SU-DHL-6 (cell line): Measurements from ENCODE around the gene TLL2.

ENCODE experiments used
- H2AFZ ChIP-seq: fragments of 200-600 bp; sonication (generic); 2 replicates; pipeline ENCODE4 v1.6.1; 2014; ENCODE audit warnings: low read depth, mild to moderate bottlenecking, moderate library complexity, mixed read lengths, antibody characterized with exemption, low read length; ENCODE audit not compliant: severe bottlenecking
- H3F3A ChIP-seq: fragments of 200-600 bp; shearing (Covaris generic); 2 replicates; pipeline ENCODE4 v1.6.0; 2016; ENCODE audit warnings: antibody characterized with exemption, mild to moderate bottlenecking; ENCODE audit not compliant: insufficient read depth
- H3K27ac ChIP-seq: fragments of 200-600 bp; sonication (generic); 2 replicates; pipeline ENCODE4 v1.5.1; 2016; ENCODE audit warnings: low read depth, mild to moderate bottlenecking, low read length, moderate library complexity, mixed read lengths
- H3K27me3 ChIP-seq: fragments of 200-600 bp; sonication (generic), shearing (Covaris generic); 2 replicates; pipeline ENCODE4 v1.6.0; 2014; ENCODE audit warnings: mild to moderate bottlenecking, low read length
- H3K36me3 ChIP-seq: fragments of 200-600 bp; sonication (generic); 2 replicates; pipeline ENCODE4 v1.6.1; 2014; ENCODE audit warnings: mild to moderate bottlenecking, low read length, mixed read lengths
- H3K4me2 ChIP-seq: fragments of 300-600, 200-600 bp; shearing (Covaris generic), sonication (generic); 2 replicates; pipeline ENCODE4 v1.6.0; 2014; ENCODE audit warnings: low read length, low read depth, mild to moderate bottlenecking; ENCODE audit not compliant: poor library complexity, severe bottlenecking
- H3K4me3 ChIP-seq: fragments of 200-600 bp; sonication (generic); 2 replicates; pipeline ENCODE4 v1.5.1; 2014; ENCODE audit warnings: antibody characterized with exemption, low read length, mild to moderate bottlenecking, mixed read lengths; ENCODE audit not compliant: insufficient read depth, poor library complexity, severe bottlenecking
- H3K79me2 ChIP-seq: fragments of 200-600 bp; sonication (generic); 2 replicates; pipeline ENCODE4 v1.6.1; 2014; ENCODE audit warnings: mild to moderate bottlenecking, low read length, moderate library complexity; ENCODE audit not compliant: insufficient read depth
- H3K9ac ChIP-seq: fragments of 200-600 bp; sonication (generic); 2 replicates; pipeline ENCODE4 v1.7.0; 2014; ENCODE audit warnings: mild to moderate bottlenecking, low read length
- H3K9me2 ChIP-seq: fragments of 200-600 bp; sonication (generic); replicated peaks from 2 replicates; pipeline ENCODE4 v1.6.1; 2014; ENCODE audit warnings: low read length; ENCODE audit not compliant: insufficient read depth
- H3K9me3 ChIP-seq: fragments of 200-600 bp; sonication (generic); 2 replicates; pipeline ENCODE4 v1.6.1; 2014; ENCODE audit warnings: low read length, mixed read lengths; ENCODE audit not compliant: insufficient read depth
- H4K20me1 ChIP-seq: fragments of 200-600 bp; sonication (generic); 2 replicates; pipeline ENCODE4 v1.6.1; 2014; ENCODE audit warnings: low read depth, mild to moderate bottlenecking, antibody characterized with exemption, low read length, moderate library complexity, mixed read lengths
- EZH2phosphoT487 ChIP-seq: fragments of 200-600 bp; sonication (generic), shearing (Covaris generic); conservative IDR thresholded peaks from 2 replicates; pipeline ENCODE4 v1.6.1; 2018; ENCODE audit warnings: mild to moderate bottlenecking, antibody characterized with exemption, low read length, moderate library complexity, mixed read lengths
- TF ChIP-seq, protein P1 (sequence below): fragments of 200-600 bp; sonication (generic); IDR thresholded peaks from one replicate; pipeline ENCODE4 v1.5.1; 2017; ENCODE audit warnings: antibody characterized with exemption, mild to moderate bottlenecking, low read length, moderate library complexity; ENCODE audit not compliant: insufficient read depth, poor library complexity, severe bottlenecking

TLL2 gene

DNA sequence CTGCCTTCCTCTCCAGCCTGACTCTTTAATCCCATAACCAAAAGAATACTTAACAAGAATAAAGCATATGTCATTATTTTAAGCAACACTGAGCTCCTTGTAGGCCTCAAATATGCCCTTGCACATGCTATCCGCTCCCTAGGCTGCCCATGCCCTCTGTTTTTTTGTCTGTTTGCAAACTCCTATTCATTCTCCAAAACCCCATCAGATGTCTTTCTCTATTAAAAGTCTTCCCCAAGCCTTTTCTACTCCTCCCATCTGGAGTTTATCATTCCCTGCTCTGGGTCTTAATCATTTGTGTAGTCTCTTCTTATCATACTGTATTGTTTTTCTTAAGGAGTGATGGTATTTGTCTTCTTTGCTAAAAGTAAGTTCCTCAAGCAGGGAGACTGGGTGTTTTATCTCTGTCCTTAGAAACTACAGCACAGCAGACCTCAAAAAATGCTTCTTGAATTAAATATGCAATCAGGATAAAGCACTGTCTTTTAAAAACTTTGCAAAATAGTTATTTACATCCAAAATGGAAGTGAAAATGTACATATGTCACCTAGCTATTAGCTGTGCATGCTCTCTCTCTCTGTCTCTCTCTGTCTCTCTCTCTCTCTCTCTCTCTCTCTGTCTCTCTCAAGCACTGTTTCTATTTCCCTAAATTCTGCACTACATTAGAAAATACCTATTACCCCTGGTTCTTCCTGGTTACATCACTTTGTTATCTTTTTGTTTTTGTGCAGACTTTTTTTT lies 98.4 kb downstream of the TLL2 start:
- H2AFZ ChIP-seq = no peak overlapping the region
- H3K4me2 ChIP-seq = no peak overlapping the region
- no peaks in the 10 kb centered on the region for H3F3A ChIP-seq
- TF ChIP-seq, protein P1, sequence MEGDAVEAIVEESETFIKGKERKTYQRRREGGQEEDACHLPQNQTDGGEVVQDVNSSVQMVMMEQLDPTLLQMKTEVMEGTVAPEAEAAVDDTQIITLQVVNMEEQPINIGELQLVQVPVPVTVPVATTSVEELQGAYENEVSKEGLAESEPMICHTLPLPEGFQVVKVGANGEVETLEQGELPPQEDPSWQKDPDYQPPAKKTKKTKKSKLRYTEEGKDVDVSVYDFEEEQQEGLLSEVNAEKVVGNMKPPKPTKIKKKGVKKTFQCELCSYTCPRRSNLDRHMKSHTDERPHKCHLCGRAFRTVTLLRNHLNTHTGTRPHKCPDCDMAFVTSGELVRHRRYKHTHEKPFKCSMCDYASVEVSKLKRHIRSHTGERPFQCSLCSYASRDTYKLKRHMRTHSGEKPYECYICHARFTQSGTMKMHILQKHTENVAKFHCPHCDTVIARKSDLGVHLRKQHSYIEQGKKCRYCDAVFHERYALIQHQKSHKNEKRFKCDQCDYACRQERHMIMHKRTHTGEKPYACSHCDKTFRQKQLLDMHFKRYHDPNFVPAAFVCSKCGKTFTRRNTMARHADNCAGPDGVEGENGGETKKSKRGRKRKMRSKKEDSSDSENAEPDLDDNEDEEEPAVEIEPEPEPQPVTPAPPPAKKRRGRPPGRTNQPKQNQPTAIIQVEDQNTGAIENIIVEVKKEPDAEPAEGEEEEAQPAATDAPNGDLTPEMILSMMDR = no peak
- TF ChIP-seq EZH2phosphoT487 = no peak
- H3K9me2 ChIP-seq = no peaks in the 10 kb centered on the region
- H3K36me3 ChIP-seq = no peaks in the 10 kb centered on the region
- no peaks in the 10 kb centered on the region for H3K79me2 ChIP-seq
- H3K4me3 ChIP-seq = no peak overlapping the region
- H3K27me3 ChIP-seq = no peaks in the 10 kb centered on the region
- H3K9me3 ChIP-seq = no peaks in the 10 kb centered on the region
- no peak overlapping the region for H3K9ac ChIP-seq
- H3K27ac ChIP-seq = no peak overlapping the region
- H4K20me1 ChIP-seq = no peaks in the 10 kb centered on the region

GRCh38 chr10:96414303-96414702 lies 99.4 kb downstream of the TLL2 start:
- no peaks in the 10 kb centered on the region for H3K9me2 ChIP-seq
- H3K4me2 ChIP-seq = no peak overlapping the region
- no peak overlapping the region for H3K4me3 ChIP-seq
- no peaks in the 10 kb centered on the region for H3K9me3 ChIP-seq
- no peaks in the 10 kb centered on the region for H3K36me3 ChIP-seq
- no peaks in the 10 kb centered on the region for H3K79me2 ChIP-seq
- H4K20me1 ChIP-seq = no peaks in the 10 kb centered on the region
- no peaks in the 10 kb centered on the region for H3F3A ChIP-seq
- no peak overlapping the region for H2AFZ ChIP-seq
- no peak overlapping the region for H3K9ac ChIP-seq
- H3K27ac ChIP-seq = no peak overlapping the region
- H3K27me3 ChIP-seq = no peaks in the 10 kb centered on the region
- TF ChIP-seq EZH2phosphoT487 = no peak
- TF ChIP-seq, protein P1 = no peak

GRCh38 chr10:96413151-96413787 lies 100.5 kb downstream of the TLL2 start:
- TF ChIP-seq EZH2phosphoT487 = no peak
- TF ChIP-seq, protein P1 = no peak
- Histone ChIP-seq H3K27me3 (no peaks in the 10 kb centered on the region), H3K4me2 (no peak overlapping the region)

More at GRCh38 chr10:96413151-96413787, 100.5 kb downstream of the TLL2 start:
- H3K4me3 ChIP-seq = no peak overlapping the region
- H3K36me3 ChIP-seq = no peaks in the 10 kb centered on the region
- no peak overlapping the region for H2AFZ ChIP-seq
- H4K20me1 ChIP-seq = no peaks in the 10 kb centered on the region
- H3K79me2 ChIP-seq = no peaks in the 10 kb centered on the region
- H3K27ac ChIP-seq = no peak overlapping the region
- no peak overlapping the region for H3K9ac ChIP-seq
- H3K9me2 ChIP-seq = no peaks in the 10 kb centered on the region
- H3F3A ChIP-seq = no peaks in the 10 kb centered on the region
- H3K9me3 ChIP-seq = no peaks in the 10 kb centered on the region
